ENCODE data around the gene FAM124B.

DNA sequence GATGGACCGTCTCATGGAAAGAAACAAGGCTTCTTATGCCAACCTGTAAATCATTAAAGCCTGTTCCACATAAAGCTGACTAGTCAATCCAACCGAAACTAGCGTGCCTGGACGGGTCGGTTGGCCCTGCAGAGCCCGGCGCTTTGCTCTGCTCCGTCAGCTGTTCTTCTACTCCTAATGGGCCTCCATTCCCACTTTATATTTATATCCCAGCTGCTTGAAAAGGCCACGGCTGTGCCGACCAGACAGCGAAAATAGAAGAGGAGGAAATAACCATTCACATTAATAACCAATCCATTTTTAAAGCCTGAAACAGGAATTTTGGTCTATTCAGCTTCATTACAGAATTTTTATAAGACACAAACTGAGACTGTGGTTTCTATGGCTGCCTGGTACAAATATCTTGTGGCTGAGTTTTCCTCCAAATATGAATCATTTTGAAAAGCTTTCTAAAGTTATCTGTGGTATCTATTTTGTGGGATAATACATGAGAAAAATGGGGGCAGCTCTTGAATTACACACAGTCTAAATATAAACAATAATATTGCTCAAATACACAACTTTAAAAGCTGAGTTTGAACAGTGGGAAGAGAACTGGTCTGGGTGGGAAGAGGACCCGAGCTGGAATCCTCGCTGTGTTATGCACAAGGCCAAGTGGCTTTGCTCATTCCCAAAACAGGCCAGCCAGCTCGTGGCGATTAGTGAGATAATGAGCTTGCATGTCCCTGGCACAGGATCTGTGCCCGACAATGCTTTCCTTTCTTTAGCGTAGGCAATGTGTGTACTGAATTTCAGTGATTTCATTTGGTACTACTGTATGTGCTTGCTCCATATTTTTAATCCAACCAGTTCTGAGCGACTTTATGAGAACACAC, 10.5 kb upstream of the FAM124B start:
- TF ChIP-seq, protein P1, sequence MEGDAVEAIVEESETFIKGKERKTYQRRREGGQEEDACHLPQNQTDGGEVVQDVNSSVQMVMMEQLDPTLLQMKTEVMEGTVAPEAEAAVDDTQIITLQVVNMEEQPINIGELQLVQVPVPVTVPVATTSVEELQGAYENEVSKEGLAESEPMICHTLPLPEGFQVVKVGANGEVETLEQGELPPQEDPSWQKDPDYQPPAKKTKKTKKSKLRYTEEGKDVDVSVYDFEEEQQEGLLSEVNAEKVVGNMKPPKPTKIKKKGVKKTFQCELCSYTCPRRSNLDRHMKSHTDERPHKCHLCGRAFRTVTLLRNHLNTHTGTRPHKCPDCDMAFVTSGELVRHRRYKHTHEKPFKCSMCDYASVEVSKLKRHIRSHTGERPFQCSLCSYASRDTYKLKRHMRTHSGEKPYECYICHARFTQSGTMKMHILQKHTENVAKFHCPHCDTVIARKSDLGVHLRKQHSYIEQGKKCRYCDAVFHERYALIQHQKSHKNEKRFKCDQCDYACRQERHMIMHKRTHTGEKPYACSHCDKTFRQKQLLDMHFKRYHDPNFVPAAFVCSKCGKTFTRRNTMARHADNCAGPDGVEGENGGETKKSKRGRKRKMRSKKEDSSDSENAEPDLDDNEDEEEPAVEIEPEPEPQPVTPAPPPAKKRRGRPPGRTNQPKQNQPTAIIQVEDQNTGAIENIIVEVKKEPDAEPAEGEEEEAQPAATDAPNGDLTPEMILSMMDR (IDR thresholded peaks at IDR 0.05; ENCODE audit: low read length) = no peak
- no peak for TF ChIP-seq EZH2 (IDR thresholded peaks at IDR 0.05; ENCODE audit: borderline replicate concordance, low read length)

Data from OCI-LY1 (cell line).